Measurements from ENCODE around the gene OR4B1. TPM values are rescaled to one million over a fixed set of nuclear protein-coding genes. Genes with fewer than 3 reads are reported as not detected.
"Not testable (repeated sequence)": the region's sequence is repeated elsewhere in the genome, so short reads cannot be mapped to it uniquely, and the experiment has no call there.

Gene OR4B1
- total and polyA plus RNA-seq, 2 donors (not counting 1 experiment from before 2014, with no cell fraction given): not detected

DNA sequence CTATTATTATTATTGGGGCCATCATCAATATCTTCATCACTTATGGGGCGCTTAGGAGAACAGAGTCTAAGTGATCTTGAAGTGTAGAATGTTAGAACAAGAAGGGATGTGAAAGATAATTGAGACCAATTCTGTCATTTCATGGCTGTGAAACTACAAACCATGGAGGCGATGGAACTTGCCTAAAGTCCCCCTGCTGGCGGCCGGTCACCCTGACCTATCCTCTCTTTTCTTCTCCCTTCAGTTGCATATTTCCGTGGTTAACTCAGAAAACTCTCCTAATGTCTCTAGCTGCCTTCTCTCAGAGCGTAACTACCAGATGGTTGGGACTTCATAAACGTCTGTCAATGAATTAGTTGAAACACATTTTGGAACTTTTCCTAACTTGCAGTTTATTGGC is 6.6 kb upstream of the OR4B1 start:
- H3K27ac ChIP-seq (ENCODE audit: low read length in 2 of 2): no peak overlapping the region
- no peaks in the 10 kb centered on the region for H3K9me3 ChIP-seq (ENCODE audit: control extremely low read depth in 1 of 3, control insufficient read depth in 2 of 3, insufficient read depth in 1 of 3, low read length in 2 of 3)
- no peak overlapping the region for H3K4me2 ChIP-seq (replicated peaks; ENCODE audit: low read depth, low read length, poor library complexity, severe bottlenecking)
- Mint-ChIP-seq H3K9me3 (ENCODE audit: insufficient read depth) (no peaks in the 10 kb centered on the region), H3K4me1 (no peaks in the 10 kb centered on the region), H3K27ac (no peak overlapping the region), H3K27me3 (peaks cover 33% of the 10 kb centered on the region), H3K4me3 (no peak overlapping the region)
- intact Hi-C loops (cut with micrococcal nuclease): no loop called here
- no peak overlapping the region for H2AFZ ChIP-seq (ENCODE audit: insufficient read depth, low read depth, low read length, poor library complexity, severe bottlenecking)
- ChIA-PET POLR2A (no interaction called here), CTCF (no interaction called here)
- peaks cover 0 to 4% (median 2%) of the 10 kb centered on the region in 4 experiments for H3K27me3 ChIP-seq (replicated peaks in 1 of 4; ENCODE audit: control extremely low read depth in 1 of 4, control insufficient read depth in 3 of 4, insufficient read depth in 4 of 4, low read length in 3 of 4)
- 51% methylated on average over 5 of the region's 7 CpGs for WGBS (ENCODE audit: insufficient coverage)
- H3K79me2 ChIP-seq (ENCODE audit: control insufficient read depth, insufficient read depth, low read length): no peaks in the 10 kb centered on the region
- no peak for DNase-seq
- H3K4me1 ChIP-seq (ENCODE audit: control insufficient read depth in 2 of 2, insufficient read depth in 2 of 2, low read length in 2 of 2): no peaks in the 10 kb centered on the region
- no peaks in the 10 kb centered on the region for H3K36me3 ChIP-seq (replicated peaks in 1 of 2; ENCODE audit: control extremely low read depth in 1 of 2, control insufficient read depth in 1 of 2, extremely low read depth in 1 of 2, insufficient read depth in 2 of 2, low read length in 1 of 2)
- TF ChIP-seq EZH2 (IDR thresholded peaks at IDR 0.05; ENCODE audit: borderline replicate concordance, insufficient read depth, low read depth, low read length, poor library complexity, severe bottlenecking): no peak
- TF ChIP-seq, protein P1, sequence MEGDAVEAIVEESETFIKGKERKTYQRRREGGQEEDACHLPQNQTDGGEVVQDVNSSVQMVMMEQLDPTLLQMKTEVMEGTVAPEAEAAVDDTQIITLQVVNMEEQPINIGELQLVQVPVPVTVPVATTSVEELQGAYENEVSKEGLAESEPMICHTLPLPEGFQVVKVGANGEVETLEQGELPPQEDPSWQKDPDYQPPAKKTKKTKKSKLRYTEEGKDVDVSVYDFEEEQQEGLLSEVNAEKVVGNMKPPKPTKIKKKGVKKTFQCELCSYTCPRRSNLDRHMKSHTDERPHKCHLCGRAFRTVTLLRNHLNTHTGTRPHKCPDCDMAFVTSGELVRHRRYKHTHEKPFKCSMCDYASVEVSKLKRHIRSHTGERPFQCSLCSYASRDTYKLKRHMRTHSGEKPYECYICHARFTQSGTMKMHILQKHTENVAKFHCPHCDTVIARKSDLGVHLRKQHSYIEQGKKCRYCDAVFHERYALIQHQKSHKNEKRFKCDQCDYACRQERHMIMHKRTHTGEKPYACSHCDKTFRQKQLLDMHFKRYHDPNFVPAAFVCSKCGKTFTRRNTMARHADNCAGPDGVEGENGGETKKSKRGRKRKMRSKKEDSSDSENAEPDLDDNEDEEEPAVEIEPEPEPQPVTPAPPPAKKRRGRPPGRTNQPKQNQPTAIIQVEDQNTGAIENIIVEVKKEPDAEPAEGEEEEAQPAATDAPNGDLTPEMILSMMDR (IDR thresholded peaks at IDR 0.05): no peak
- H4K20me1 ChIP-seq (ENCODE audit: control insufficient read depth, insufficient read depth, low read length, poor library complexity, severe bottlenecking): no peaks in the 10 kb centered on the region
- no peak for ATAC-seq (ENCODE audit: low read depth)
- H3K9ac ChIP-seq (ENCODE audit: low read length): no peak overlapping the region
- no peak overlapping the region for H3K4me3 ChIP-seq (ENCODE audit: control extremely low read depth in 1 of 5, extremely low read depth in 1 of 5, insufficient read depth in 1 of 5, low read depth in 2 of 5, low read length in 4 of 5)

DNA sequence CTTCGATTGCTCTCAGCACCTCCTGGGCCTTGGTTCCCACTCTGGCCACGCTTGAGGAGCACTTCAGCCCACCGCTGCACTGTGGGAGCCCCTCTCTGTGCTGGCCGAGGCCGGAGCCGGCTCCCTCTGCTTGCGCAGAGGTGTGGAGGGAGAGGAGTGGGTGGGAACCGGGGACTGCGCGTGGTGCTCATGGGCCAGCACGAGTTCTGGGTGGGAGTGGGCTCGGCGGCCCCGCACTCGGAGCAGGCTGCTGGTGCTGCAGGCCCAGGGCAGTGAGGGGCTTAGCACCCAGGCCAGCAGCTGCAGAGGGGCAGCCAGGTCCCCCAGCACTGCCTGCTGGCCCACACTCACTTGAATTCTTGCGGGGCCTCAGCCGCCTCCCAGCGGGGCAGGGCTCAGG is 12.2 kb downstream of the OR4B1 start:
- ChIA-PET CTCF (no interaction called here), POLR2A (no interaction called here)
- Histone ChIP-seq H3K4me2 (replicated peaks; ENCODE audit: low read depth, low read length, poor library complexity, severe bottlenecking) (no peak overlapping the region), H3K4me3 (ENCODE audit: control extremely low read depth in 1 of 5, extremely low read depth in 1 of 5, insufficient read depth in 1 of 5, low read depth in 2 of 5, low read length in 4 of 5) (no peak overlapping the region), H3K9me3 (ENCODE audit: control extremely low read depth in 1 of 3, control insufficient read depth in 2 of 3, insufficient read depth in 1 of 3, low read length in 2 of 3) (peaks cover 0 to 13% (median 0%) of the 10 kb centered on the region in 3 donors), H3K36me3 (replicated peaks in 1 of 2; ENCODE audit: control extremely low read depth in 1 of 2, control insufficient read depth in 1 of 2, extremely low read depth in 1 of 2, insufficient read depth in 2 of 2, low read length in 1 of 2) (no peaks in the 10 kb centered on the region), H3K27me3 (replicated peaks in 1 of 4; ENCODE audit: control extremely low read depth in 1 of 4, control insufficient read depth in 3 of 4, insufficient read depth in 4 of 4, low read length in 3 of 4) (no peaks in the 10 kb centered on the region), H3K9ac (ENCODE audit: low read length) (no peak overlapping the region), H2AFZ (ENCODE audit: insufficient read depth, low read depth, low read length, poor library complexity, severe bottlenecking) (no peak overlapping the region), H3K79me2 (ENCODE audit: control insufficient read depth, insufficient read depth, low read length) (no peaks in the 10 kb centered on the region), H3K4me1 (ENCODE audit: control insufficient read depth in 2 of 2, insufficient read depth in 2 of 2, low read length in 2 of 2) (no peaks in the 10 kb centered on the region), H4K20me1 (ENCODE audit: control insufficient read depth, insufficient read depth, low read length, poor library complexity, severe bottlenecking) (no peaks in the 10 kb centered on the region), H3K27ac (ENCODE audit: low read length in 2 of 2) (no peak overlapping the region)
- Mint-ChIP-seq H3K27ac (no peak overlapping the region), H3K4me3 (no peak overlapping the region), H3K4me1 (no peaks in the 10 kb centered on the region), H3K9me3 (ENCODE audit: insufficient read depth) (peaks cover 5% of the 10 kb centered on the region), H3K27me3 (peaks cover 10% of the 10 kb centered on the region)
- ATAC-seq (ENCODE audit: low read depth) (no peak), DNase-seq (no peak)
- TF ChIP-seq, protein P1 (IDR thresholded peaks at IDR 0.05): no peak
- no peak for TF ChIP-seq EZH2 (IDR thresholded peaks at IDR 0.05; ENCODE audit: borderline replicate concordance, insufficient read depth, low read depth, low read length, poor library complexity, severe bottlenecking)
- 92% methylated on average over 17 of the region's 18 CpGs for WGBS (ENCODE audit: insufficient coverage)
- intact Hi-C loops (cut with micrococcal nuclease): no loop called here

DNA sequence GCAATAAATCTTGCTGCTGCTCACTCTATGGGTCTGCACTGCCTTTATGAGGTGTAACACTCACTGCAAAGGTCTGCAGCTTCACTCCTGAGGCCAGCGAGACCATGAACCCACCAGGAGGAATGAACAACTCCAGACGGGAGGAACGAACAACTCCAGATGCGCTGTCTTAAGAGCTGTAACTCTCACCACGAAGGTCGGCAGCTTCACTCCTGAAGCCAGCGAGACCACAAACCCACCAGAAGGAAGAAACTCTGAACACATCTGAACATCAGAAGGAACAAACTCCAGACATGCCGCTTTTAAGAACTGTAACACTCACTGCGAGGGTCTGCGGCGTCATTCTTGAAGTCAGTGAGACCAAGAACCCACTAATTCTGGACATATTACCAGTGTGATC is 13.4 kb downstream of the OR4B1 start:
- WGBS (ENCODE audit: insufficient coverage): 98% methylated on average over 7 of the region's 11 CpGs
- CTCF ChIA-PET; H3K27me3 ChIP-seq (replicated peaks in 1 of 4; ENCODE audit: control extremely low read depth in 1 of 4, control insufficient read depth in 3 of 4, insufficient read depth in 4 of 4, low read length in 3 of 4); POLR2A ChIA-PET; H3K36me3 ChIP-seq (replicated peaks in 1 of 2; ENCODE audit: control extremely low read depth in 1 of 2, control insufficient read depth in 1 of 2, extremely low read depth in 1 of 2, insufficient read depth in 2 of 2, low read length in 1 of 2); H3K79me2 ChIP-seq (ENCODE audit: control insufficient read depth, insufficient read depth, low read length); ATAC-seq (ENCODE audit: low read depth); H3K4me2 ChIP-seq (replicated peaks; ENCODE audit: low read depth, low read length, poor library complexity, severe bottlenecking); DNase-seq; H4K20me1 ChIP-seq (ENCODE audit: control insufficient read depth, insufficient read depth, low read length, poor library complexity, severe bottlenecking); H3K4me1 Mint-ChIP-seq; H3K4me3 Mint-ChIP-seq; H3K27ac Mint-ChIP-seq; H3K9ac ChIP-seq (ENCODE audit: low read length); H2AFZ ChIP-seq (ENCODE audit: insufficient read depth, low read depth, low read length, poor library complexity, severe bottlenecking); H3K9me3 Mint-ChIP-seq (ENCODE audit: insufficient read depth); intact Hi-C loops (cut with micrococcal nuclease); H3K4me3 ChIP-seq (ENCODE audit: control extremely low read depth in 1 of 5, extremely low read depth in 1 of 5, insufficient read depth in 1 of 5, low read depth in 2 of 5, low read length in 4 of 5); H3K27ac ChIP-seq (ENCODE audit: low read length in 2 of 2); H3K4me1 ChIP-seq (ENCODE audit: control insufficient read depth in 2 of 2, insufficient read depth in 2 of 2, low read length in 2 of 2): not testable (repeated sequence)
- H3K27me3 Mint-ChIP-seq: peaks cover 11% of the 10 kb centered on the region
- H3K9me3 ChIP-seq (ENCODE audit: control extremely low read depth in 1 of 3, control insufficient read depth in 2 of 3, insufficient read depth in 1 of 3, low read length in 2 of 3): peaks cover 0 to 13% (median 0%) of the 10 kb centered on the region in 3 donors

Measured in B cell (primary cell).